ENCODE results near the gene SNX24.
"Not testable (repeated sequence)": the region's sequence is repeated elsewhere in the genome, so short reads cannot be mapped to it uniquely, and the experiment has no call there.

SNX24 gene, protein sequence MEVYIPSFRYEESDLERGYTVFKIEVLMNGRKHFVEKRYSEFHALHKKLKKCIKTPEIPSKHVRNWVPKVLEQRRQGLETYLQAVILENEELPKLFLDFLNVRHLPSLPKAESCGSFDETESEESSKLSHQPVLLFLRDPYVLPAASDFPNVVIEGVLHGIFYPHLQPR

DNA sequence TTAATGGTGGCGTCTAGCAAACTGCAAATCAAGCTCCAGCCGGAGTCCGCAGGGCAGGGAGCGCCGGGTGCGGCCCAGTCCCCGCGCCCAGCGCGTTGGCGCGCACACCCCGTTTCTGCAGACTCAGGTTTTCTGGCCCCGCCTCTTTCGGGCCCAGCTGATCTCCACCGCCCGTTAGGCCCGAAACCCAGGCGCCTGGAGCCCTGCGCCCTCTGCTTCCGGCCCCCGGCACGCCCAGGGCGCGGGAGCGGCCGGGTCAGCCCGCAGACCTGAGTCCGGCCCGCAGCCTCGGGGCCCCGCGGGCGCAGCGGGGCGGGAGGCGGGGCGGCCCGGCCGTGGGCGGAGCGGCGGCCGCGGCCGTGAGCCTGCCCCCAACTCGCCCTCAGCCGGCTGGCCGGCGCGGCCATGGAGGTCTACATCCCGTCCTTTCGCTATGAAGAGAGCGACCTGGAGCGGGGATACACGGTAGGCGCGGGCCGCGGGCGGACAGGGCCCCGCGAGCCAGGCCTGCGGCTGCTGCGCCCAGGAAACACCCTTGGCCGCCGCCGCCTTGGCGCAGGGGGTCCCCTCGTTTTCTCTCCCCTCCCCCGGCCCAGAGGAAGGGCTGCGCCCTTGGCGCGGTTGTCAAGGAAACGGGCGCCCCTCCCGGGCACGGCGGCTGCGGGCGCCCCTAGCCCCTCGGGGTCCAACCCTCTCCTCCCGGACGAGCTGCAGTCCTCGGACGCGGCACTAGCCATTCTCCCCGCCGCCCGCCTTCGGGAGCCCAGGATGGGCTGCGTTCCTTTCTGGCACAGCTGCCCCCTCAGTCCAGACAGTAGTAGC is at the start of gene SNX24:
TSS of gene SNX24 (plus strand) at position 385 of the 822 bp plus-strand sequence. CDS start at position 406, 21 bp downstream.
- in situ Hi-C loops (cut with HindIII; ENCODE audit: low sequenced_read_pairs): no loop called here

DNA sequence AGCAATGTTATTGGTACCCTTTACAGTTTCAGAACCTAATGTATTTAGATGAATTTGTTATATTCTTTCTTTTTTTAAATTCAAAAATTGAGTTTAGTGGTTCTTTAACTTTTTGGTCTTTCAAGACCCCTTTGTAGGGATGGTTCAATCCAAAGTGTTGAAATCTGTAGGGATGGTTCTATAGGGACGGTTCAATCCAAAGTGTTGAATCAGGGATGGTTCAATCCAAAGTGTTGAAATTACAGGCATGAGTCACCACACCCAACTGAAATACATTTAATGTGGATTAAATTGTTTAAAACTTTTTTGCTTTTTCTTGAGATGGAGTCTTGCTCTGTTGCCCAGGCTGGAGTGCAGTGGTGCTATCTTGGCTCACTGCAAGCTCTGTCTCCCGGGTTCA is 39.9 kb upstream of the SNX24 start:
- in situ Hi-C loops (cut with HindIII; ENCODE audit: low sequenced_read_pairs): no loop called here

DNA sequence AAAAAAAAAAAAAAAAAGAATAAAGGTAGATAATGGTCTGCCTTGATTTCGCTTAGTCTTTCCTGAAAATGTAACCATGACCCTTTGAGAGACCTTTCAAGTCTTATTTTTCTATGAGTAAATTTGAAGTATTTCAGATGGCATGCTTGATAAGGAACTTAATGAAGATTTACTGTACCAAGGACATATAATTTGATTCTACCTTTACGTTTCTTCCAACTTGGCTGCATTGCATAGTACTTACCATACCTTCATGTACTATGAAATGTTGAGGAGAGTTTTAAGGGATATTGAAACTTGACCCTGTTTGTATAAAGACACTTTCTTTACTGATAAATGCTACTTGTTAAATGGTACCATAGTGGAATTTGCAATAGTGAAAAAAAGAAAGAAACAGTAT is 35.0 kb upstream of the SNX24 start:
- in situ Hi-C loops (cut with HindIII; ENCODE audit: low sequenced_read_pairs): no loop called here

DNA sequence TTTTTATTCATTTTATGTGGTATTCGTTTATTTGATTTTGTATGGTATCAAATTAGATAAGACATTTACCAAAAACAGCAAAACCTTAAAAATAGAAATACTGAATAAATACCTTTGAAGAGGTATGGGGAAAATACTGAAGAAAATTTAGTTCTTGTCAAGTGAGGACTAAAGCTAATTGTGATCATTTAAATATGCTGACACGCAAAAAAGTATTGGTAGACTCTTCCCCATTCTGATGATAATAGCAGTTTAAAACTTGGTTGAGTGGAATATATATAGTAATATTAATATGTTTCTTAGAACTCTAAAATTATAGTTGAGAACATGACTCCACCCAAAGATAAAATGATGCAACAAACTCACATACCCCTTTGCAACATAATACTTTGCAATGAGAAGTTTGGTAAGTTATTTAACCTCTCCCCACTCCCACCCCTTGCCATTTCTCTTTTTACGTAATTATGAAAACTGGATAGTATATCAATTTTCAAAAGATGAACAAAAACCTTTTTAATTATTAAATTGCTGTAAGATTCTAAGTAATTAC is 30.1 kb upstream of the SNX24 start:
- in situ Hi-C loops (cut with HindIII; ENCODE audit: low sequenced_read_pairs): no loop called here

DNA sequence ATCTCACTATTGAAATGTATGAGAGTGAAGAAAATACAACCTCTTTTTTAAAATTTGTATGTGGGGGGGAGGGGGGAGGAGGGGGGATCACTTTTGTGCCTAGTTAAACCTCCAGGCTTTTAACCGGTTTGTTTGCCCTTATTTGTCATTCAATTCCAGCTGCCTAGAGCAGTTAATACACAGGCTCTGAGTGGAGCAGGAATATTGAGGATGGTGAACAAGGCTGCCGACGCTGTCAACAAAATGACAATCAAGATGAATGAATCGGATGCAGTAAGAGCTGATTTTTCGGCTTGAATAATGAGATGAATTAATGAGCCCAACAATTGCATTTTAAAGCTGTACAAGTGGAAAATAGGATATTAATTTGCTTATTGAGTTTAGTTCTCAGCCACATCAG is 28.7 kb upstream of the SNX24 start:
- in situ Hi-C loops (cut with HindIII; ENCODE audit: low sequenced_read_pairs): no loop called here

DNA sequence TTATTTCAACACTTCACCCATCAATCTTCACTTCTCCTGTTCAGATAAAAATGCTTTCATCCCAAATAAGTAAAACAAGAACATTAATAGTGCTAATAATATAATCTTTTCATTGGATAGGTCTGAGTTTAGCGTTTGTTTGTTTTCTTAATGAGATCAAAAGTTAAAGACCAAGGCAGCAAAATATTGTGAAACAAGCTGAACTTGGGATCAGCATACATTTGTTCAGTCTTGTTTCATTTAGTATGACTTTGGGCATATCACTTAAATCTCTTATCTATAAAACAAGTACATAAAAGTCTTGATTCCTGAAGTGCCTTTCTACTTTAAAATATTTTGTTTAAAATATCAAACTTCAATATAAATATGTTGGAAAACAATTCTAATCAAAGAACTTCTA is 13.4 kb upstream of the SNX24 start:
- in situ Hi-C loops (cut with HindIII; ENCODE audit: low sequenced_read_pairs): no loop called here

DNA sequence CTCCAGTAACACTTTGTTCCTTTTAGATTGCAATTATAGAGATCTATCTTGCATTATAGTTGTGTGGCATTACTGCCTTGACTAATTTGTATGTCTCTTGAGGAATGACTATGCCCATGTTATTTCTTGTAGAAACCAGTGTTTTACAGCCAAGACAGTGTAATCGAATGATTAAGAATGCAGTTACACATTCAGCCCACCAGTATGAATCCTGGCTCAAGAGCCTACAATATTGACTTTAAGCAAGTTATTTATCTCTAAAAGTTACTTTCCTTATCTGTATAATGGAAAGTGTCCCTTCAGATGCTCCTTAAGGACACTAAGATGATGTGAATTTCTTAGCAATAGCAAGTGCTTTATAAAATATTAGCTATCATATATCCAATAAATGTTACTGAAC is 9.7 kb upstream of the SNX24 start:
- in situ Hi-C loops (cut with HindIII; ENCODE audit: low sequenced_read_pairs): no loop called here

DNA sequence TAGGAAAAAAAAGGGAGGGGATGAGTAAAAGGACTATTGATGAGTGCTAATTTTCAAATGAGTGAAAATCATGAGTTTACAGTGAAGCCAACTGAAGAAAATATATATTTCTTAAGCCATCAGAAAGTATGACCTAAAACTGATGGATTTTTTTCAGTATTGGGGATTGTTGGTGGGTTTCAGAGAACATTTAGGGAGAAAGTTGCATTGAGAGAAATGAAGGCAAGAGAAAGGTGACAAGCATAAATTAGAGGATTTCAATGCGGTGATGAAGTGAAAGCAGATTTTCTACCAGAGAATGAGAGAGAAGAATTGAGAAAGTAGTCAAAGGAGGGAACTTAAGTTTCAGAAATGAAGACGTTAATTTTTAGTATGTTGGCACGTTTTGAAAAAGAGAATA is 8.5 kb upstream of the SNX24 start:
- in situ Hi-C loops (cut with HindIII; ENCODE audit: low sequenced_read_pairs): no loop called here

DNA sequence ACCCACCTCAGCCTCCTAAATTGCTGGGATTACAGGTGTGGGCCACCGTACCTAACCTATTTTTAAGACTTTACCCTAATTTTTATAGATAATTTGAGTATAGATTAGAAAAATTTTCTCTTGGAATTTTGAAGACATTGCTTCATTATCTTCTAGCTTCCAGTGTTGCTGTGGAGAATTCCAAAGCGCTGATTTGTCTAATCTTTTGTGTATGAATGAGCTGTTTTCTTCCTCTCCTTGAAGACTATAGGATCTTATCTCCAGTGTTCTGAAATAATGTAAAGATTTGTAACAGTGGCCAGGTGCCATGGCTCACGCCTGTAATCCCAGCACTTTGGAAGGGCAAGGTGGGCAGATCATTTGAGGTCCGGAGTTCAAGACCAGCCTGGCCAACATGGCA is 5.7 kb upstream of the SNX24 start:
- in situ Hi-C loops (cut with HindIII; ENCODE audit: low sequenced_read_pairs): no loop called here

DNA sequence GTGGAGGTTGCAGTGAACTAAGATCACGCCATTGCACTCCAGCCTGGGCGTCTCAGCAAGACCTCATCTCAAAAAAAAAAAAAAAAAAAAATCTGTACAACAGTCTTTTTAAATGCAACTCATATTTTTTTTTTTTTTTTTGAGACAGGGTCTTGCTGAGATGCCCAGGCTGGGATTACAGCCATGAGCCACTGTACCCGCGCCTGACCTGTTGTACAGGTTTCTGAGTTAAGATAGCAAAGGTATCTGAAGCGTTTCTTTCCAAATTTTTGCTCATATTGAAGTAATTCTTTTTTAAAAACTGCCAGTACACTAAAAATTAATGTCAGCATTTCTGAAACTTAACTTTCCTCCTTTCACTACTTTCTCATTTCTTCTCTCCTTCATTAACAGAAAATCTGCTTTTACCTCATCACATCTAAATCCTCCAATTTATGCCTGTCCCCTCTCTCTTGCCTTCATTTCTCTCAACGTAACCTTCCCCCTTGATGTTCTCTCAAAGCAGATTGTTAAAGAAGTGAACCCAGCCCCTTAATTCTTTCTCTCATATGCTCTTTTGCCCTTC is 3.3 kb upstream of the SNX24 start:
- in situ Hi-C loops (cut with HindIII; ENCODE audit: low sequenced_read_pairs): no loop called here

DNA sequence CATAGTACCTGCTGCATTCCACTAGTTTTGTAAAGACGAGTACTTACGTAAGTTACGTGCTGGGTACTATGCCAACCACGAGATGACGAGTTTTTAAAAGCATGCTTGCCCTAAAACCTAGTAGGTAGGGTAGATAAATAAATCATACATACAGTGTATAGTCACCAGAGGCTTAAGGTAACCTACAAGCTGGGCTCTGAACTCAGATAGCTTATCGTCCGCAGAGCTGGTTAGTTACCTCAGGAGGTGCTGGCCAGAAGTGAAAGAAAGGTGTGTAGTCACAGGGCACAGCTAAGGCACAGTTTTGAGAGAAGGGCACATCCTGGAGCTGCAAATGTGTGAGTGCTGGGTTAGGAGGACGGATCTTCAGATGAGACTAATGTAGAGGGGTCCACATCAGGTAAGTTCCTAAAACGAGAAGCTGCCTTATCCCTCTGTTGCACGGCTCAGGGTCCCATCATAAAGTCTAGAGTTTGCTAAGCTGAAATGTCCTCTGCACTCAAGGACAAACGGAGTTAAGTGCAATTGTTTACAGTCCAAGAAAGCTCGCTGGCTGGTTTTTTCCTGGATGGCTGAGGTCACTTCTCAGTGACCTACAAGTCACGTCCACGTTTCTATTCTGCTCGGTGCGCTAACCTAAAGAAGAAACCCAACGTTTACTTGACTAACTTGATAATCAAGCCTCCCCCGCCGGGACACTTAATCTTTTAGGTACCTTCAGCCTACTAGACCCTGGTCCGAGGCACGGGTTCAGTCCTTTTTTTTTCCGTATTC is 1.1 kb upstream of the SNX24 start:
- in situ Hi-C loops (cut with HindIII; ENCODE audit: low sequenced_read_pairs): no loop called here

DNA sequence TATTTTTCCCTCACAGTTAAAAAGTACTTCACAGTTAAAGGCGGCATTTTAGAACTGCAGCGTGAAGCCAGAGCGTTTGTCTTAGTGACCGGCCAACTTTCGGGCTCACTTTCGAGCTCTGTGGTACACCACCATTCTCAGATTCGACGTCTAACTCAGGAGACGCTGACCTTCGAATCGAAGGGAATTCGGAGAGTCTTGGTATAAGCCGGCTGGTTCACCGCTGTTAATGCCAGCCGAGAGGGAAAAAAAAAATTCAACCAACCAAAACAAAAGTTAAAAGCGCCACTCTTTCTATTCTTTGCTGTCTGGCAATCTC is 544 bp upstream of the SNX24 start:
- in situ Hi-C loops (cut with HindIII; ENCODE audit: low sequenced_read_pairs): no loop called here

DNA sequence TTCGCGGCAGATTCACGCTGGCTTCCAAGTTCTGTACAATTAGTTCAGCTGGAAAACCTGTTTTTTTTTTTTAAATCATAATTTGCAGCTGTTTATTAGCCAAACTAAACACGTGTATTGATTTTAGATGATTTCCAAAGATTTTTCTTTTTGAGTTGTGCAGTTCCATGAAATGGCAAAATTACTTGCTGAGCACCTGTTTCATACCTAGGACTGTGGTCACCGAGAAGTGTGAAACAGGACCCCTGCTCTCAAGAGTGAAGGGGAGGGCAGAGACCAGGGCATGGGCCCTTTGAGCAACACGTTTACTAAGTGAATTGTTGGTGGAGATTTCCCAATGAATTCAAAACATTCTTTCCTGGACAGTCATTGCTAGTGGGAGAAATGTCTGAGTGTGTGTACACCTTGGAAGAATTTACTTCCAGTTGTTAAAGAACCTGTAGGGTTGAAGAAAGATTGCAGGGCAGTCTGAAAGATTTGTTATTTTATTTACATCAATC is 688 bp downstream of the SNX24 start:
- in situ Hi-C loops (cut with HindIII; ENCODE audit: low sequenced_read_pairs): no loop called here

DNA sequence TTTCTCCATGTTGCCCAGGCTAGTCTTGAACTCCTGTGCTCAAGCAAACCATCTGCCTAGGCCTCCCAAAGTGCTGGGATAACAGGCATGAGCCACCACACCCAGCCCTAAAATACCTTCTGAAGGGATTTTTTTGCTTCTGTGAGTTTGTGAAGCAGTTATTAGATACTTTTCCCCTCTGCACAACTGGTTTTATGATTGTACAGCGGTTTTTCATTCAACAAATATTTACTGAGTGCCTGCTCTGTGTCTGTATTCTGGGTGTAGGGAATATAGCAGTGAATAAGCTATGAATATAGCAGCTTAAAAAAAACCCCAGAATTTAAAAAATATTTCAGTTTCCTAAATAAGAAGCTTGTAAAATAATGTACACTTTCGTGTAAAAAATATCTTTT is 2.3 kb downstream of the SNX24 start:
- in situ Hi-C loops (cut with HindIII; ENCODE audit: low sequenced_read_pairs): no loop called here

DNA sequence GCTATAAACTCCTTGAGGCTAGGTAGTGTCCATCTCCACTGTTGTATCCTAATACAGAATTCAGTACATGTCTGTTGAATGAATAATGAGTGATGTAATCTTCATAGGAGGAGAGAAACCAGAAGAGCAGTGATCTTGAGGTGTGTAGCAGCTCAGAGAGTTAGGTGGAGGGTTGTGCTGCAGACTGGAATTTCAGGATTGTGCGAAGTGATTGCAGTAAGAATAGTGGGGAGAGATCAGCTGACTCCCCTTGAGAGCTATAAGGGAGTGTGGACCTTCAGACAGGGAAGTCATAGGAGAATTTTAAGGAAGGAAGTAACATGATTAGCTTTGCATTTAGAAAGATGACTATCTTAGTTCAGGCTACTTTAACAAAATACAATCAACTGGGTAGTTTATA is 4.4 kb downstream of the SNX24 start:
- in situ Hi-C loops (cut with HindIII; ENCODE audit: low sequenced_read_pairs): no loop called here

DNA sequence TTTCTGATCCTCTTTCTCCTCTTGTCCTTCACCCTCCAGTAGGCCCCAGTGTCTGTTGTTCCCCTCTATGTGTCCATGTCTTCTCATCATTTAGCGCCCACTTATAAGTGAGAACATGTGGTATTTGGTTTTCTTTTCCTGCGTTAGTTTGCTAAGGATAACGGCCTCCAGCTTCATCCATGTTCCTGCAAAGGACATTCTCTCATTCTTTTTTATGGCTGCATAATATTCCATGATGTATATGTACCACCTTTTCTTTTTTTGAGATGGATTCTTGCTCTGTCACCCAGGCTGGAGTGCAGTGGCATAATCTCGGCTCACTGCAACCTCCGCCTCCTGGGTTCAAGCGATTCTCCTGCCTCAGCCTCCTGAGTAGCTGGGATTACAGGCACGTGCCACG is 12.1 kb downstream of the SNX24 start:
- in situ Hi-C loops (cut with HindIII; ENCODE audit: low sequenced_read_pairs): not testable (repeated sequence)

DNA sequence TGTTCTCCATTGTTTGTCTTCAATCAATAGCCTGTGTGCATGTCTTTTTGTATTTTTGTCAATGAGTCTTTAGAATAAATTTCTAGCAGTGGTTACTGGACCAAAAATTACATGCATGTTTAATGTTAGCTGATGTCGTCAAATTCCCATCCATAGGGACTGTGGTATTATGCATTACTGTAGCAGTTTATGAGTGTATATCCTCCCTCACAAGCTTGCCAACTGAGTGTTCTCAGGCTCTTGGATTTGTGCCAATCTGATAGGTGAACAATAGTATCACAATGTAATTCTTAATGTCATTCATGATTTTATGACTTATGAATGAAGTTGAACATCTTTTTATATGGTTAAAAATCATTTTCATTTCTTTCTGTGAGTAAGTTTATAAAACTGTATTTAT is 13.0 kb downstream of the SNX24 start:
- in situ Hi-C loops (cut with HindIII; ENCODE audit: low sequenced_read_pairs): no loop called here

DNA sequence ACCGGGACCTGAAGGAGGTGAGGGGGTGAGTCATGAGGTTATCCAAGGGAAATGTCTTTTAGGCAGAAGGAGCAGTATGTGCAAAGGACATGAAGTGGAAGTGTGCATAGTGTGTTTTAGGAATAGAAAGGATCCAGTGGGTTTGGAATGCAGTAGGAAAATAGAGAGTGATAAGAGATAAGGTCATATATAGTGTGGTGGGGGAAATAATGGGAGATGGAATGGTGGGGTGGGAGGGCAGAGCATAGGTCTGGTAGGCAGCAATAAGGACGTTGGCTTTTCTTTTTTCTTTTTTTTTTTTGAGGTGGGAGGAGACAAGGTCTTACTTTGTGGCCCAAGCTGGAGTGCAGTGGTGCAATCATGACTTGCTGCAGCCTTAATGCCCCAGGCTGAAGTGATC is 17.8 kb downstream of the SNX24 start:
- in situ Hi-C loops (cut with HindIII; ENCODE audit: low sequenced_read_pairs): no loop called here

DNA sequence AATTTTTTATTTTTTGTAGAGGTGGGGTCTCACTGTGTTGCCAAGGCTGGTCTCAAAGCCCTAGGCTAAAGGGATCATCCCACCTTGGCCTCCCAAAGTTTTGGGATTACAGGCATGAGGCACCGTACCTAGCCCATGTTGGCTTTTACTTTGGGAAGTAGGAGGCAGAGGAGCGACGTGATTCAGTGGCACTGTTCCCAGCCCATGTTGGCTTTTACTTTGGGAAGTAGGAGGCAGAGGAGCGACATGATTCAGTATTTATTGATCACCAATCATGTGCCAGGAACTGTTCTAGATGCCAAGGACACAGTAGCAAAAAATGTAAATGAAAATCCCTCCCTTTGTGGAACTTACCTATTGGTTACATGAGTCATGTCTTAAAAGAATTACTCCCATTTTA is 18.3 kb downstream of the SNX24 start:
- in situ Hi-C loops (cut with HindIII; ENCODE audit: low sequenced_read_pairs): no loop called here

DNA sequence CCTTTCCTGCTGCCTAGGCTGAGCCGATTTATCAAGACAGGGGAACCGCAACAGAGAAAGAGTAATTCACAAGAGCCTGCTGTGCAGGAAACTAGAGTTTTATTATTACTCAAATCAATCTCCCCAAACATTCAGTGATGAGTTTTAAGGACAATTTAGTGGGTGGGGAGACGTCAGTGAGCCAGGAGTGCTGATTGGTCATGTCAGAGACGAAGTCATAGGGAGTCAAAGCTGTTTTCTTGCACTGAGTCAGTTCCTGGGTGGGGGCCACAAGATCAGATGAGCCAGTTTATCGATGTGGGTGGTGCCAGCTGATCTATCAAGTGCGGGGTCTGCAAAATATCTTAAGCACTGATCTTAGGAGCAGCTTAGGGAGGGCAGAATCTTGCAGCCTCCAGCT is 19.0 kb downstream of the SNX24 start:
- in situ Hi-C loops (cut with HindIII; ENCODE audit: low sequenced_read_pairs): no loop called here

DNA sequence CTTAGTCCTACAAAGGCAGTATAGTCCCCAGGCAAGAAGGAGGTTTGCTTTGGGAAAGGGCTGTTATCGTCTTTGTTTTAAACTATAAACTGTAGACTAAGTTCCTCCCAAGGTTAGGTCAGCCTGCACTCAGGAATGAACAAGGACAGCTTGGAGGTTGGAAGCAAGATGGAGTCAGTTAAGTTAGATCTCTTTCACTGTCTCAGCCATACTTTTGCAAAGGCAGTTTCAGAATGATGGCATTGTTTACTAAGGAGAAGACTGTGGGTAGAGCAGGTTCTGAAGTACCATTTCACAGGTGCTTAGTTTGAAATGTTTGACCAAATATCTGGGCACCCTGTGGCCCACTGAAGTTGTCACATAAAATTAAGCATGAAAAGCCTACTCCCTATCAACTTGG is 19.4 kb downstream of the SNX24 start:
- in situ Hi-C loops (cut with HindIII; ENCODE audit: low sequenced_read_pairs): no loop called here

Measured in endothelial cell of hepatic sinusoid (primary cell).